Endometrial microvascular endothelial cells (primary cell): ENCODE measurements around the gene RBSN. TPM values are rescaled to one million over a fixed set of nuclear protein-coding genes. Genes with fewer than 3 reads are reported as not detected.

ENCODE experiments used
- in situ Hi-C: cut with HindIII; loops from 2 replicates; pipeline ENCODE4 v1.10.0; 2017; ENCODE audit warnings: low sequenced_read_pairs, low pct_unique_long_range_greater_than_20kb; ENCODE audit errors: inconsistent ontology term
- total RNA-seq: library from RNA; depleted of rRNA; stranded (reverse); fragments of >200 nt; gene quantifications from one replicate; pipeline ENCODE4 v1.2.3, GENCODE V29; 2015; ENCODE audit errors: inconsistent ontology term

The RBSN gene
- total RNA-seq, 1 donor from 2014 or later: 22.7 TPM

DNA sequence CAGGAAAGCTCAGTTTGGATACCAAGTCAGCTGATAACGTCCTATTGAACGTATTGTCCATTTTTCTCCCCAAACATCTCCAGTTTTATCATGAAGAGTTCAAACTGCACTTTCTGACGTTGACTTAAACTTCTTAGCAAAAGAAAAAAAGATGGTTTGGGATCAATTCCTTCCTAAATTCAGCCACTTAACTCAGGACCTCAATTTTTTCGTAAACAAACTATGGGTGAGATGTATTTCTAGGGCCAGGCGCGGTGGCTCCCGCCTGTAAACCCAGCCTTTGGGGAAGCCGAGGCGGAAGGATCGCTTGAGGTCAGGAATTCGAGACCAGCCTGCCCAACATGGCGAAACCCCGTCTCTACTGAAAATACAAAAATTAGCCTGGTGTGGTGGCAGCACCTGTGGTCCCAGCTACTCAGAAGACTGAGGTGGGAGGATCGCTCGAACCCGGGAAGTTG lies 33.4 kb downstream of the RBSN start:
- in situ Hi-C loops: no loop called here

DNA sequence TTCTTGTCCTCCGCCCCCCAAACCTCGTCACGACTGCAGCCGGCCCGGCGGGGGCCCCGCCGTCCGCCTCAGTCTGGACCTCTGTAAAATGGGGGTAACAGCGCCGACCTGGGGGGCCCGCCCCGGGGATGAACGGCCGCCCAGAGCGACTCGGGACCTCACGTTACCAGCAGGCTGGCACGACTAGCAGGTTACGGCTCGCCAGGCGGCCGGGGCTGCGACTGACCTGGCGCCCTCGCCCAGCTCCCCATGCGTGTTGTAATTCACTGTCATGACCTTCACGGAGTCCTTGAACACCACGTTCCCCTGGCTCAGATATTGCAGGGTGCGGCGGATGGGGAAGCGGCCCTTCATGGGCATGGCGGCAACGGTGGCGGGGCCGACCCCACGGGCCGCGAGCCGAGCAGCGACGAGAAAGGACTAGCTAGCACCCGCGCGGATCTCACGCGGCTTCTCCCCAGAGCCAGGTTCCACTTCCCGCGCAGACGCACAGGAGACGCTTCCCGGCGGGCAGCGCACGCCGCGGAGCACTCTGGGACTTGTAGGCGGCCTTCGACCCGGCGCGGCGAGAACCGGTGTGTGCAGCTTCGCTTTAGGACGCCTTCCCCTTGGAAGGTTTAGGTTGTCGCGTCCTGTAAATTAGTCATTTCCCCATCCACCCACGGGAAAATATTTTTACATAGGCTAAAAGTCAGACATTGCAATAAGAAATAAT lies 34.0 kb downstream of the RBSN start, which contains the start of gene MRPS25:
TSS of gene MRPS25 (minus strand) at position 481 of the 715 bp plus-strand sequence. CDS start at position 360, 121 bp downstream.
- in situ Hi-C loops: no loop called here

DNA sequence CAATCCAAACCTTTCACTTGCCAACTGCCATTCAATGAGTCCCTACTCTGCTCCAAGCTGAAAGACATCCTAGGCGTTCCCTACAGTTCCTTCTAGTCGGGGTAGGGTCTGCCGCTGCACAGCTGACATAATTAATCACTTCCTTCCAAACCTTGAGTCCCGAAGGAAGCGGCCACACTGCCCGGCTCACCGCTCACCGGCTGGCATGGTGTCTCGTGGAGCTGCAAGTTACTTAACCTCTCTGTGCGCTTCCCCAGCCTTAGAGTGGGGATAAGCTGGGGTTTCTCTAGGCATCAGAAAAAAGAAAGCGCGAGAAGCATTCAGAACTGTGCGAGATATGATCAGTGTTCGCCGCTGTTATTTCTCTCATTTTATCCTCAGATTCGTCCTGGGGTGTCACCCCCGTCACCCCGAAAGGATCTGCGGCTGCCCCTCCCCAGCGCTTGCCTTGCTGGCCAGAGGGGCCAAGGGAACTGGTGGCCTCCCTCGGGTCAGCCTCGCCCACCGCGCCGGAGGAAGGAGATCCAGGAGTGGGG lies 34.6 kb downstream of the RBSN start:
- in situ Hi-C loops: no loop called here

DNA sequence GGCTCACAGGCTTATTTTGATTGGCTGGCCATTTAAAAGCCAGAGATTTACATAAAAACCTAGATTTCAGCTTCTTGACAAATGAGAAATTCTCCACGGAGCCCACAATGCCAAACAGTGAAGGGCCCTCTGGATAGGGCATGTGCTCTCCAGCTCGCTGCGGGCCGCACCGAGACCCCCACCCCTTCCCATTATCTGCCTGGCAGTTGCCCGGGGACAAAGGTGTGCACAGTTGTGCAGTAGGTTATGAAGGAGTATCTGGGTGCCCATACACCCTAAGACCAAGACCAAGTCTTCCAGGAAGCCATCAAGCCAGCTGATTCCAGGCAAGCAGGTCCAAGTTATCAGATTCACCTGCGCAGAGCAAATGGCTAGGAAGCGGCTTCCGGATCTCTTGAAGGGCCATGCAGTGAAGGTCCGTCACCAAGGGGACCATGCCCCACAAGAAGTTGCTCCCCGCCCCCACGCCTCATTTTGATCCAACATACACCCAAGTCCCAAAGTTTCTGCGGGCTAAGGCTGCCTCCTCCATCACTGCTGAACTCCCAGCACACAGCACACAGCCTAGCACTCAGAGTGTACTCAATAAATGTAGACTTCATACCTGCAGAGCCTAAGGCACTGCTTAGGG lies 35.2 kb downstream of the RBSN start:
- in situ Hi-C loops: no loop called here

DNA sequence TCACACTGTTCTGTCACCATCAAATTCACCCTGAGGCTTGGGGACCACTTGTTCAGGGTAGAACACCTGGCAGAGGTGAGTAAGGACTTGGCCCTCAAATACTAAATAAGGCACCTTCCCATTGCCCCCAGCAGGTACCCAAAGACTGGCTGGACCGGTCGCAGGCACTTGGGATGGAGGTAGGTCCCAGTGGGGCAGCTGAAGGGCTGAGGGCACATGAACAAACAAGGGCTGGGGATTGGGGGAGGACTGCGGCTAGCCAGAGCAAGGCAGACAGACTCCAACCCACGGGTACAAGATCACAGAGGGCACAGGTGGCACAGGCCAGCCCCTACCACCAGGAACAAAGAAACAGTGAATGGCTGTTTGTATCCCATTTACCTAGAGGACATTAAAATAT lies 35.7 kb downstream of the RBSN start:
- in situ Hi-C loops: no loop called here

DNA sequence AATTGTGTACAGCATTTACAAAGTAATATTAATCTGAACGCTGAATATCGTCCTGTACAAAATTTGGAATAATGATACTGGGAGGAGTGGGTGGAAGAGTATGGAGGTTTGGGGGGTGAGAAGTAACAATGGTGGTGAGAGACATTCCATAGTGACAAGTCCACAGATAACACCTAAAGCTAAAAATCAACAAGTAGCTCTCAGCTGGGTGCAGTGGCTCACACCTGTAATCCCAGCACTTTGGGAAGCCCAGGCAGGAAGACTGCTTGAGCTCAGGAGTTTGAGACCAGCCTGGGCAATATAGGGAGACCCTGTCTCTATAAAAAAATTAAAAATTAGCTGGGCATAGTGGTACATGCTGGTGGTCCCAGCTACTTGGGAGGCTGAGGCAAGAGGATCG lies 38.9 kb downstream of the RBSN start:
- in situ Hi-C loops: no loop called here

DNA sequence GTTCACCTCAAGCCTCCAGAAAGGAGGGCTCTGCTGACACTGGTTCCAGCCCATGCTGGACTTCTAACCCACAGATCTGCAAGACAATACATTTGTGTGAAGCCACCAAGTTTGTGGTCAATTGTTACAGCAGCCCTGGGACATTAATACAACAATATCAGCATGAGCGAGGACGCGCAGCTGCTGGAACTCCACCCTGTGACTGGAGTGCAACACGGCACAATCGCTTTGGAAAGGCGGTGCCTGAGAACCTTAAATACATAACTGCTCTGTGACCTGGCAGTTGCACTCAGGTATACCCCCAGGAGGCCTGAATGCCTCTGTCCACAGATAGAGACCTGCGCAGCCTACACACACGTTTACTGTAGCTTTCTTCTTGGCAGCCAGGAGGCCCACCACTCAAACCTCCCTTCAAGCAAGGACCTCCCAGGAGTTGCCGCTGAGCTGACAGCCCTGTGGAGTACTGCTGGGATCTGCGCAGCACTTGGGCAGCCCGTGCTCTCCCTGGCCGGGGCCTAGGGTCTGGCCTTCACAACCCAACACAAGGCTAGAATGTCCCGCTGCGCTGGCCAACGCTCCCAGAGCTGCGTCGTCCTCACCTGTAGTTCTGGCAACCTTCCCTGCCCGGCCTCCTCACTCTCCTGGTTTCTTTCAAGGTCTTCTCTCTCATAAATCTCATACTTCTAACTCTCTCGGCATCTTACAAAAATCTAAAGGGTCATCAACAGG lies 42.1 kb downstream of the RBSN start:
- in situ Hi-C loops: no loop called here

DNA sequence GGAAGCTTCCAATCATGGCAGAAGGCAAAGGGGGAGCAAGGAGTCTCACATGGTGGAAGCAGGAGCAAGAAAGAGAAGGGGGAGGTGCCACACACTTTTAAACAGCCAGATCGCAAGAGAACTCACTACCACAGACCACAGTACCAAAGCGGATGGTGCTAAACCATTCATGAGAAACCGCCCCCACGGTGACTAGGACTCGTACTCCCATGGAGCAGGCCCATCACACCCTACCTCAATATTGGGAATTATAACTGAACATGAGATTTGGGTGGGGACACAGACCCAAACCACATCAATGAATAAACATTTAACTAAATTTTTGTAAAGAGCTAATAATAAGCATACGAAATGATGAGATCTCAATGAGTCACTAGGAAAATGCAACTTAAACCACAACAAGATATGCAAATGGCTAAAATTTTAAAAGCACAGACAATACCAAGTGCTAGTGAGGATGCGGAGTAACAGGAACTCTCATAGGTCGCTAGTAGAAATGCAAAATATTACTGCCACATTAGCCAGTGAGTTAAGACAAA lies 43.9 kb downstream of the RBSN start:
- in situ Hi-C loops: no loop called here

DNA sequence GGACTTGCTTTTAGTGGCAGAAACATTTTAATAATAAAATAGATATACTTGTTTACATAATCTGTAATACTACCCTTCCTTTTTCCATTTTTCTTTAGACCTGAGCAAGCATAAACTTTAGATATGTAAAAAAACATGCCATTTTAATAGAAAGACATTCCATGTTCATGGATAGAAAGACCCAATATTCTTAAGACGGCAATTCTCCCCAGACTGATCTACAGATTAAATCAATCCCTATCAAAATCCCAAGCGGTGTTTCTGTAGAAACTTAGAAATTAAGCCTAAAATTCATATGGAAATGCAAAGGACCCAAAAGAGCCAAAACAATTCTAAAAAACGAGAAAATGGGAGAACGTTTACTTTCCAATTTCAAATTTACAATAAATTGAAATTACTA lies 45.4 kb downstream of the RBSN start:
- in situ Hi-C loops: no loop called here

DNA sequence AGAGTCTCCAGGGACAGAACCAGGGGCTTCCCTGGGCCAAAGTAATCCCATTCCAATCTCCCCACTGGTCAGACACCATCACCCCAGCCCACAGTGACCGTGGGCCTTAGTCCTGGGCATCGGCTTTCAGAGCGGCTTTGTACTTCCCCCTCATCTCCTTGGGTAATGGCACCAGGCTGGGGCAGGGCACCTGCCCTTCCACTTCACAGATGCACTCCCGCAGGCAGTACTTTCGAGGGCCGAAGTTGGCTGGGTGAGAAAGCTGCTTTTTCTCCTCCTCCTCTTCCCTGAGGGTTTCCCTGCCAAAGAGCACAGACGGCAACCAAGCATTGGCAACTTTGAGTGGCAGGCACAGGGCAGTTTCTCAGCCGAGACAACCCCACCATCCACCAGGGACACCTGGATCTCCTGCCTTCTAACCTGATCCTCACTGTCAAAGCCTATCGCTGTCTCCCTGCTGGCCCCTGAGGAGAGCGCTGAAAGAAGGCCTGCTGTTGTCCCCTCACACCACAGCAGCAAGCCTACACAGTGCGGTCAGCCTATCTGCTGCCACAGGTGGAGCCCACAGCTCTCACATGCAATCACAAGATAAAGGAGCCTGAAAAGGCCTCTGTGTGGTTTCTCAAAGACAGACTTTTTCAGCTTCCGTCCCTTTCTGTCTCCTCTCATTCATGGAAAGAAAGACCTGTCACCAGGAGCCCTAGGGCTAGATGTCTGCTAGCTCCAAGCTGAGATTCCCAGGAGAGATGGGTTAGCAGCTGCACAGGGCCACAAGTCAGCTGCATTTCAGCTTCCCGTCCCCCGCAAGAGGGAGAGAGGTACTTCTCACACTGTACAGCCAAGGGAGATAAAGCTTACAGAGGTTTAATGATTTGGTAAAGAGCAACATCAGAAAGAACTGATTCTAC lies 46.4 kb downstream of the RBSN start:
- in situ Hi-C loops: no loop called here

DNA sequence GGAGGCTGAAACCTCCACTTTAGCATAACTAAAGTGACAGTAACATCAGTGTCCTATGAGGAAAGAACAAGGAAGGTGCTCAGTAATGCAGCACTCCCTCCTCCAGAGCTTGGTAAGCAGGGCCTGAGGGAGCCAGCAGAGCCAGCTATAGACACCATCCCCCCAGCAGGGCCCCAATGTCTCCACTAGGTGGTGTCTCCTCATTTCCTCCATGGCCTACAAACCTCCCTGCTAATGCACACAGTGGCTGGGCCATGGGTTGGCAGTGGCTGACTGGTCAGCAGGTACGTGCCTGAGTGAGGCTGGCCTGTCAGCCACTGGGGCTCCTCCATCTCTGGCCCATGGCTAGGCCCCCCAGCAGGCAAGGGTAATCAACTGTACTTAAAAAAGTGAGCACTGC lies 47.4 kb downstream of the RBSN start:
- in situ Hi-C loops: no loop called here

DNA sequence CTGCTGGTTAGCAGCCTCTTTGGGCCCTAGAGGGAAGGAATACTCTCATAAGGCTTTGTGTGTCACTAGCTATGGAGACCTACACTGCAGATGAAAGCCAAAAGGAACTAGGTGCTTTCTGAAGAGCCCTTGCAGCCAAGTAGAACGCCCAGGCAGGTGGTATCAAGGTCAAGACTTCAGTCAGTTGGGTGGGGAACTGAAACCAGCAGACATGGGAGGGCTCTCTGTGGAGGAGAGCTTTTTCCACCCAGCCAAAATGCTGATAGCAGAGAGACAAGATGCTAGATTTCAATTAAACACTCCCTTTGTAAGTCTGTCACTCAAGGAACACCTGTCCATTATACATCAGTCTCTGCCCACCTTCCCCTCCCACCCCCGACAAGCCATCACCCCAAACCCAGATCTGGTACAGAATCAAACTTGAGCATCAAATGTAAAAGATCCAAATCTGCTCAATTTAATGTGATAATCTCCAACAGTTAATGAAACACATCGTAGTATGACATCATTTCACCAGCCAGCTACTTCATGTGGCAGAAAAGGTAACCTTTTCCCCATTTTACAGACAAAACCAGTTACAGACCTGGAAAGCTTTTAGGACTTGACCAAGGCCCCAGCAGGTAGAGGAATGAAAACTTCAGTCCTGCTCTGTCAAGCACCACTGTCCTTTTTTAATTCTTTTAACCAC lies 48.4 kb downstream of the RBSN start:
- in situ Hi-C loops: no loop called here

DNA sequence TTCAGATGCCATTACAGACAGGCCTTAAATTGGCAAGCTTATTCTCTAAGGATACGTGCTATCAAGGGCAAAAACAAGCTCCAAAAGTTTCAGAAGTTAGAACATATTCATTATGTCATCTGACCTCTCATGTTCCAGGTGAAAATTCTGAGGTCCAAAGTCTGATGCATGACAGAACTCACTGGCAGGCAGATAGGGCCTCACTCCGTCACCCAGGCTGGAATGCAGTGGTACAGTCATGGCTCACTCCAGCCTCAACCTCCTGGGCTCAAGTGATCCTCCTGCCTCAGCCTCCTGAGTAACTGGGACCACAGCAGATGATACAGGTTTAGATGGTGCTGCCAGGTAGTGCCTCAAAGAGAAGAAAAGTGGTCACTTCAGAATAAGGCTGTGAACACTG lies 49.4 kb downstream of the RBSN start:
- in situ Hi-C loops: loop anchor here (10.0 kb wide), 2 partner anchors 105 to 395 kb away; partner anchors contain the start of genes CCDC174 and NR2C2

DNA sequence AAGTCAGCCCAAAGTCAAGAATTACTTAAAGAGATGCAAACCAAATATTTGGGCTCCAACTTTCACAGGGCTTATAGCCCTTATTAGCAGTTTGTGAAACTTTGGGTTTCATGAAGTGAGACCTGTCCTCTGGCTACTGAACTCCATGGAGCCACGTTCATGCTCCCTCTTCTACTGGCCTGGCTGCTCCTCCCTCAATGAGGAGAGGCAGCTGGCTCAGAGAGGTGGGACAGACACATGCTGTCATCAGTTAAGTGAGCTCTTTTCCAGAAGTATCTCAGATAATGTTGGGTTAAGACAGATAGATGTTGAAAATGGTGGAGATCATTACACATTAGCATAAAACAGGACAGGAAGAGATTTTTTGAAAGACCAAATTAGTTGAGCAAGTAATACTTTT lies 53.3 kb downstream of the RBSN start:
- in situ Hi-C loops: loop anchor here (10.0 kb wide), 2 partner anchors 101 to 391 kb away; partner anchors contain the start of genes CCDC174 and NR2C2

DNA sequence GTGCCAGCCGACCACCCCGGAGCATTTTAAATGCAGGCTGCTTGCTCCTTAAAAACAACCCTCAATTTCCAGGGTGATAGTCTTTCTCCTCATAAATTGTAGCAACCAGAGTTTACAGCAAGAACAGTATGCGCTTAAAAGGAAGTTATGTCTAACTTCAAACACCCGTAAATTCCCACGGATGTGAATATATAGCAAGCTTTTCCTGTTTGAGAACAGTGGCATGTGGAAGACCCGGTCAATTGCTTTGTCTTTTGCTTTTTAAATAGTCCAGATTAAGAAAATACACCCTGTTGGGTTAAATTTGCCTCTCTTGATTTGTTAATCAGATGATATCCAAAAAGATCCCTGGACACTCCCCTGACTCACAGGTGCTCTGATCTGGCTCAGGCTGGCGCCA lies 54.6 kb downstream of the RBSN start:
- in situ Hi-C loops: loop anchor here (10.0 kb wide), 2 partner anchors 100 to 390 kb away; partner anchors contain the start of genes CCDC174 and NR2C2

DNA sequence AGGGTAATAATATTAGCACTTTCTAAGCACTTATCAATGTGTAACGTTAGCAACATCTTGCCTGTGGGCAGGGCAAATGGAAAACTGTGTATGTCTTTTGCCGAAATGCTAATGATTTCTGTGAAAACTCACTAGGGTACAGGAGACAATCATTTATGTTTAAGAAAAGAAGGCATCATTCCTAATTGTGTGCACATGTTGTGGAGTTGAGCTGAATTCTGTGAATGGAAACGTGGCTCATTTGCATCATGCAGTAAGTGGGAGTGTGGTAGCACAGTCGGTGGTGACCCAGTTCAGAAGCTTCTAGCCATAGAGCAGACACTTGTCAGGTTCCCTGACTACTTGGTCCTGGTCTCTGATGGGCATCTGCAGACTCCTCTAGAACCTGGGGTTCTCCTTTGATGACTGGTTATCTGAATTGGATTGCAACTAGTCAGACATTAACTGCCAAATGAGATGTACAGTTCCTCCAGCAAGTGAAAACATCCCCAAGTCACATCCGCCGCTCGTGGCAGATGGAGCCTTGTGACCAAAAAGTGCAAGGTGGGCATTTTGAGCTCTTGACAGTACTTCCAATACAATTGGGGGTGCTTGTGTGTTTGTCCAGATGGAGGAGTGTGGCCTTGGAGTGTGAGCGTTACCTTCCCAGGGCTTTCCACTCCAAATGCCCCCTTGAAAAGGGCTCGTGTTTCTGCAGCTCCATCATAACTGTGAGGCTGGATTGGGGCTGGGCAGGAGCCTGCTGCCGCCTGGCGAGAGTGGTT lies 55.4 kb downstream of the RBSN start:
- in situ Hi-C loops: loop anchor here (10.0 kb wide), 2 partner anchors 99 to 389 kb away; partner anchors contain the start of genes CCDC174 and NR2C2

DNA sequence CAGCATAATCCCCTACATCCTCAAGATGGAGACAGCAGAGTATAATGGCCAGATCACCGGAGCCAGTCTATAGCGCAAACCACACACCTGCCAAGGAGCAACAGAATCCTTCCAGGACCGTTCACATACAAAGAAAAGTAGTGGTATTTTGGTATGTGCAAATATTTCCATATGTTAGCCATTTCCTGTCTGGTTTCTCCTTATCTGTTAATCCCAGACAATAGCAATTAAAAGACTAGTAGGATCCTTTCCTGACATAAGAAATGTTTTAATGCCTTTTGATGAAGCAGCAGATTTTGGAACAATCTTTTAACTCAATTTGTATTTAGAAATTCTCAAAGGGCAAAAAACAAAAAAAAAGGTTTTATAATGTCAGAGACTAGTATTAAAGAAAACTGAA lies 56.0 kb downstream of the RBSN start:
- in situ Hi-C loops: loop anchor here (10.0 kb wide), 2 partner anchors 98 to 388 kb away; partner anchors contain the start of genes CCDC174 and NR2C2
